Fibroblast of lung (primary cell): ENCODE data around the gene LRRC15. TPM values are rescaled to one million over a fixed set of nuclear protein-coding genes. Genes with fewer than 3 reads are reported as not detected.

ENCODE experiments used
- DNase-seq, 2 donors: peaks; one replicate each; pipeline versions ENCODE4 v3.0.0 to v3.0.0-alpha.2; 2010; ENCODE audit warnings: low read depth in 2 of 2
- H2AFZ ChIP-seq: 2 replicates; pipeline ENCODE4 v1.5.1; 2012; ENCODE audit warnings: low read length, control low read depth, inconsistent platforms
- H3K27ac ChIP-seq: 2 replicates; pipeline ENCODE4 v1.5.1; 2011; ENCODE audit warnings: low read length, control low read depth; ENCODE audit not compliant: insufficient read depth
- H3K27me3 ChIP-seq: 2 replicates; pipeline ENCODE4 v1.5.1; 2011; ENCODE audit warnings: mild to moderate bottlenecking, low read length; ENCODE audit not compliant: control insufficient read depth, insufficient read depth
- H3K36me3 ChIP-seq: 2 replicates; pipeline ENCODE4 v1.5.1; 2011; ENCODE audit warnings: low read length; ENCODE audit not compliant: control insufficient read depth, insufficient read depth
- H3K4me1 ChIP-seq: 2 replicates; pipeline ENCODE4 v1.5.1; 2011; ENCODE audit warnings: low read length; ENCODE audit not compliant: control insufficient read depth, insufficient read depth; ENCODE audit errors: extremely low read depth
- H3K4me2 ChIP-seq: 2 replicates; pipeline ENCODE4 v1.5.1; 2011; ENCODE audit warnings: low read length, control low read depth; ENCODE audit not compliant: insufficient read depth; ENCODE audit errors: extremely low read depth
- H3K4me3 ChIP-seq, 4 experiments: fragments of 200-600 bp in 1 of 4; sonication (generic) in 1 of 4; replicated peaks in 1 of 4; 2 replicates each; pipeline ENCODE4 v1.5.1; 2011 to 2016; ENCODE audit warnings: low read length in 4 of 4, low read depth in 3 of 4, mild to moderate bottlenecking in 3 of 4, control low read depth in 2 of 4, inconsistent platforms in 1 of 4, mixed read lengths in 1 of 4; ENCODE audit not compliant: insufficient read depth in 1 of 4; ENCODE audit errors: control extremely low read depth in 1 of 4
- H3K79me2 ChIP-seq: 2 replicates; pipeline ENCODE4 v1.5.1; 2012; ENCODE audit warnings: mild to moderate bottlenecking, low read length, inconsistent platforms; ENCODE audit not compliant: control insufficient read depth, insufficient read depth
- H3K9ac ChIP-seq: 2 replicates; pipeline ENCODE4 v1.5.1; 2011; ENCODE audit warnings: mild to moderate bottlenecking, low read length, control low read depth; ENCODE audit not compliant: insufficient read depth
- H3K9me3 ChIP-seq: 2 replicates; pipeline ENCODE4 v1.5.1; 2012; ENCODE audit warnings: low read depth, low read length; ENCODE audit not compliant: control insufficient read depth, insufficient read depth
- H4K20me1 ChIP-seq: 2 replicates; pipeline ENCODE4 v1.5.1; 2011; ENCODE audit warnings: low read length; ENCODE audit not compliant: control insufficient read depth, insufficient read depth; ENCODE audit errors: extremely low read depth
- CTCF ChIP-seq, 2 donors: IDR thresholded peaks in 1 of 2; conservative IDR thresholded peaks in 1 of 2; 1 replicate in 1 of 2; 2 replicates in 1 of 2; pipeline ENCODE4 v1.5.1; 2011 to 2012; ENCODE audit warnings: low read length in 2 of 2, control low read depth in 1 of 2, inconsistent platforms in 1 of 2, low read depth in 1 of 2, mild to moderate bottlenecking in 1 of 2
- EZH2 ChIP-seq: IDR thresholded peaks from 2 replicates; pipeline ENCODE4 v1.5.1; 2012; ENCODE audit warnings: low read length, control low read depth, mild to moderate bottlenecking; ENCODE audit errors: missing control alignments
- polyA plus RNA-seq, 2 donors: library from polyadenylated mRNA; depleted of rRNA in 1 of 2; stranded (reverse) in 1 of 2; unstranded in 1 of 2; fragments of >200 nt; gene quantifications; 2 replicates each; pipeline ENCODE4 v1.2.1, GENCODE V29; 2011 to 2012; ENCODE audit warnings: missing spikeins in 1 of 2
- total RNA-seq: library from RNA; depleted of rRNA; stranded (reverse); fragments of >200 nt; gene quantifications from 2 replicates; pipeline ENCODE4 v1.2.1, GENCODE V29; 2014

Gene LRRC15
- total and polyA plus RNA-seq, 2 donors (not counting 1 experiment from before 2014, with no cell fraction given) = 0.58 to 2.3 TPM

- H3K9me3 ChIP-seq = no peaks in the 10 kb centered on the region
- no peak overlapping the region for H3K4me3 ChIP-seq
- DNase-seq = no peak
- H3K27me3 ChIP-seq = peaks cover 32% of the 10 kb centered on the region
- no peaks in the 10 kb centered on the region for H3K36me3 ChIP-seq
- H2AFZ ChIP-seq = no peak overlapping the region
- no peak overlapping the region for H3K9ac ChIP-seq
- H3K4me2 ChIP-seq = no peak overlapping the region
- no peak for TF ChIP-seq CTCF (conservative IDR thresholded peaks at IDR 0.05 in 1 of 2, IDR thresholded peaks at IDR 0.05 in 1 of 2; ENCODE audit: low read depth in 1 of 2, low read length in 2 of 2)
- TF ChIP-seq EZH2 = no peak
- no peaks in the 10 kb centered on the region for H3K79me2 ChIP-seq
- no peaks in the 10 kb centered on the region for H4K20me1 ChIP-seq
- H3K4me1 ChIP-seq = no peaks in the 10 kb centered on the region
- no peak overlapping the region for H3K27ac ChIP-seq
These were observed 64.0 kb downstream of the LRRC15 start for GRCh38 chr3:194305356-194306108.

Other genes starting within 250 kb of the LRRC15 start
- gene HES1, start 233.6 kb downstream of the LRRC15 start, total RNA-seq = 0.17 and 0.51 TPM in 2 replicates
- gene HES1, start 233.6 kb downstream of the LRRC15 start, polyA plus RNA-seq = 0.85 and 1.2 TPM in 2 replicates
- not detected in 2 replicates for gene CPN2, start 18.4 kb downstream of the LRRC15 start, total RNA-seq
- not detected in 2 replicates for gene CPN2, start 18.4 kb downstream of the LRRC15 start, polyA plus RNA-seq
- gene GP5, start 29.5 kb upstream of the LRRC15 start, total RNA-seq = under 0.01 and 0.17 TPM in 2 replicates
- 0.02 and 0.06 TPM in 2 replicates for gene GP5, start 29.5 kb upstream of the LRRC15 start, polyA plus RNA-seq
- gene ATP13A3, start 117.3 kb upstream of the LRRC15 start, total RNA-seq = 193 and 222 TPM in 2 replicates
- 169 and 285 TPM in 2 replicates for gene ATP13A3, start 117.3 kb upstream of the LRRC15 start, polyA plus RNA-seq